IMR-90 (cell line): Measurements from ENCODE around the gene HAUS7.

Experiments used
- CTCF ChIP-seq: conservative IDR thresholded peaks from 2 replicates; pipeline ENCODE4 v1.5.1; 2012; ENCODE audit warnings: mild to moderate bottlenecking, low read depth, low read length, improper control_type of control experiment
- MAZ ChIP-seq: IDR thresholded peaks from 2 replicates; pipeline ENCODE4 v1.6.1; 2012; ENCODE audit warnings: low read depth, mild to moderate bottlenecking, low read length, improper control_type of control experiment, moderate library complexity, borderline replicate concordance
- MXI1 ChIP-seq: IDR thresholded peaks from 2 replicates; pipeline ENCODE4 v1.6.1; 2012; ENCODE audit warnings: low read depth, mild to moderate bottlenecking, low read length, moderate library complexity, borderline replicate concordance
- POLR2A ChIP-seq: IDR thresholded peaks from 2 replicates; pipeline ENCODE4 v1.6.1; 2012; ENCODE audit warnings: mild to moderate bottlenecking, low read depth, low read length
- RAD21 ChIP-seq: IDR thresholded peaks from 2 replicates; pipeline ENCODE4 v1.6.1; 2012; ENCODE audit warnings: low read length, improper control_type of control experiment
- RFX5 ChIP-seq: IDR thresholded peaks from 2 replicates; pipeline ENCODE4 v1.8.0; 2012; ENCODE audit warnings: low read depth, mild to moderate bottlenecking, low read length, moderate library complexity
- SMC3 ChIP-seq: fragments of 150-350 bp; IDR thresholded peaks from 2 replicates; pipeline ENCODE4 v1.6.1; 2016; ENCODE audit warnings: low read depth, mild to moderate bottlenecking, antibody characterized with exemption, low read length, moderate library complexity
- TF ChIP-seq, protein P1 (sequence below): fragments of 150-350 bp; IDR thresholded peaks from 2 replicates; pipeline ENCODE4 v1.6.1; 2017; ENCODE audit warnings: mild to moderate bottlenecking, antibody characterized with exemption, low read length, low read depth

DNA sequence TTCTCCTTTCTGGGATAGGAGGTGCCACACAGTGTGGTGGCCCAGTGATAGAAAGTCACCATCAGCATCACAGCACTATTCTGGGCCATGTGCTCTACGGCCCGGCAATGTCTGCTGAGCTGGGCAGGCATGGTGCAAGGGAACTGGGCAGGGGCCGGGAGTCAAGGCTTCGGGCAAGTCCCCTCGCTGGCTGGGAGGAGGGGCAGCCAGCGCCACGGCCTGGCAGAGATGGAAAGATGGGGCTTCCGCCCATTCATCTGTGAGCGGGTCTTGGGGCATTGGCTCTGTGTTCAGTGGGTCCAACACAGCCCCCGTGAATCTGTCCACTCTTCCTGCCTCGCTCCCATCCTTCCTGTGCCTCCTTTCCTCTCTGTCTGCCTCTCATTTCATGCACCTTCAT is 40.0 kb upstream of the HAUS7 start:
- TF ChIP-seq, protein P1, sequence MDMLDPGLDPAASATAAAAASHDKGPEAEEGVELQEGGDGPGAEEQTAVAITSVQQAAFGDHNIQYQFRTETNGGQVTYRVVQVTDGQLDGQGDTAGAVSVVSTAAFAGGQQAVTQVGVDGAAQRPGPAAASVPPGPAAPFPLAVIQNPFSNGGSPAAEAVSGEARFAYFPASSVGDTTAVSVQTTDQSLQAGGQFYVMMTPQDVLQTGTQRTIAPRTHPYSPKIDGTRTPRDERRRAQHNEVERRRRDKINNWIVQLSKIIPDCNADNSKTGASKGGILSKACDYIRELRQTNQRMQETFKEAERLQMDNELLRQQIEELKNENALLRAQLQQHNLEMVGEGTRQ, result no peak
- no peak for TF ChIP-seq POLR2A
- TF ChIP-seq RAD21, result no peak
- no peak for TF ChIP-seq MAZ
- no peak for TF ChIP-seq SMC3
- TF ChIP-seq RFX5, result no peak
- TF ChIP-seq MXI1, result no peak
- no peak for TF ChIP-seq CTCF
